GM18526 (cell line): ENCODE measurements around the gene KERA.

Experiments
- POLR2A ChIP-seq: IDR thresholded peaks from 3 replicates; pipeline ENCODE4 v1.6.1; 2011; ENCODE audit not compliant: insufficient read length; ENCODE audit errors: extremely low read depth

KERA gene

GRCh38 chr12:91080041-91080440, 22.2 kb upstream of the KERA start:
- TF ChIP-seq POLR2A: no peak

DNA sequence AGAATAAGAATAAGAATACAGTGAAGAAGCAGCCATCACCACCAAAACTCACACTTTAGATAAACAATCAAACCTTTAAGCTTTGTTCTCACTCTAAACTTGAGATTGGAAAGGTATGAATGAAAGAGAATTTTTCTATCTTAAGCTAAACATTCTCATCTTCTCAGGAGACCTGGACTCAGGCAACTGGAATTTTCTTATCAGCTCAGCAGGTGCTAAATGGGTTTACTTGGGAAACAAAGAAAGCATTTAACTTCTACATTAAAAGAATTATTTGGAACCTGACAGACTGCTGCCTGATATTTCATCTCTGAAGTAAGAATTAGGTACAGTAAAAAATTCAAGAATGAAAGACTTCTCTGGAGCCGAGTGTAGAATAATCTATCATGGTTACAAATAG, 20.7 kb upstream of the KERA start:
- no peak for TF ChIP-seq POLR2A

GRCh38 chr12:91077228-91077954, 19.6 kb upstream of the KERA start:
- no peak for TF ChIP-seq POLR2A

- no peak for TF ChIP-seq POLR2A
These were observed 17.0 kb upstream of the KERA start for GRCh38 chr12:91074851-91075250.

- no peak for TF ChIP-seq POLR2A
These were observed 16.4 kb upstream of the KERA start for GRCh38 chr12:91074154-91074709.

GRCh38 chr12:91073426-91073825, 15.6 kb upstream of the KERA start:
- no peak for TF ChIP-seq POLR2A

DNA sequence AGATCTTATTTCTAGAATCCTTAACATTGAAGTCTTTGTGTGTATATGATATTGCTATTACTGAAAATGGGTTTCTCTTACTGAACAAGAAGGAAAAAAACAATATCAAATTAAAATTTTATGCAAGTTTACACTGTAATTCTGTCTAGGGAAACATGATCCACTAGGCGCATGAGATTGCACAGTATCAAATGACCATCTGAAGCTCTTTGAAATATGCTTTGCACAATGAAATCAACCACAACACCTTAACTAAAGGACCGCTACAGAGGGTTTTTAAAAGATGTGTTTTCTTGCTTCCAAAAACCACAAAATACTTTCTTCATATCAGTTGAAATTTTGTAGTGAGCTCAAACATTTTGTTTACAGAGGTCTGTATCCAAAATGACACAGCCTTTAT, 15.1 kb upstream of the KERA start:
- no peak for TF ChIP-seq POLR2A

DNA sequence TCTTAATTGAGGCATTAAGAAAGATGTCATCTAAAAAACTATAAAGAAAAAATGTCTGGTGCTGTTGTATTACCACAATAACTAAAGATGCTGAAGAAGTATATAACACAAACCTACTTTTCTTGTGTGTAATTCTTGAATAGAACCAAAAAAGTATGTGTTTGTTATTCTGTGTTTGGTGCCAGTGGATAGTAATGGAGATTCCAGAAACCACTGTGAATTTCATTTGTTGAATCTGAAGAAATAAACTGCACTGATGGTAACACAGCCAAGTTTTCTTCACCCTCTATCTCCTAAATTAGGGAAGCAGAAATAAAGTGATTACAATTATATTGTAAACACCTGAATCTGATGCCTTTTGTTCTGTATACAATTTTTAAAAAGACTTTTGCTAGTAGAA, 13.1 kb upstream of the KERA start:
- no peak for TF ChIP-seq POLR2A

DNA sequence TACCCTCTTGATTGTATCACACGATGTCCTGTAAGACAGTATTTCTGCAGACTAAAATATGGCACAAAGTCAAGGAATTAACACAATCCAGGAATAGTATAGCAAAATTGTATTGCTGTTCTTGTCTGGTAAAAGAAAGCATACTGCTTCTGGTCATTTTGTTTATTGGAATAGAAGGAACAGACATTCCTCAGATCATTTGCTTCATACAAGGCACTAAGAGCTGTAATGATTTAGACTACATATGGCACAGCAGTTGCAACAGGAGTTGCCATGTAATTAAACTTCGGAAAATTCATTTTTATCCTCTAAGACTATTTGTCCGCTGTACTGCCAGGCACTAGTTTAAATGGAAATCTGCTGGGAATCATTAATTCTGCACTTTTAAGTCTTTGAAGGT, 7.6 kb upstream of the KERA start:
- TF ChIP-seq POLR2A: no peak

- TF ChIP-seq POLR2A: no peak
These were observed 6.8 kb upstream of the KERA start for GRCh38 chr12:91064640-91065039.

GRCh38 chr12:91061091-91061490, 3.3 kb upstream of the KERA start:
- no peak for TF ChIP-seq POLR2A

DNA sequence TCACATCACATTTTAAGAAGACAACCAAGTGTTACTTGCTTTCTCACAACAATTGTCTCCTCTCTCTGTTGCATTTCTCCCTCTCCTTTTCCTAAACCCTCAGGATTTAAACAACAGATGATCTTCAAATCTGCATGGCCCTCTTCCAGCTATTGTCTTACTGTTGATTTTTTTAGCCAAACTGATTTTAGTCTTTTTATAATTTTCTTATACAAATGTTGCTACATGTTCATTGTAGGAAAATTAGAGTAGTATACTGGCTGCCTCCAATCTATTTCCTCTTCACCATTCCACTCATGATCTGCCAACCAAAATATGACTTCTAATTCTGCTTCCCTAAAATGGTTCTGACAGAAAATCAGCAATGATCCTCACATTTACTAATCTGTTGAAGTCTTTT, 1.4 kb upstream of the KERA start:
- no peak for TF ChIP-seq POLR2A

GRCh38 chr12:91058786-91059185, 962 bp upstream of the KERA start:
- TF ChIP-seq POLR2A: no peak

DNA sequence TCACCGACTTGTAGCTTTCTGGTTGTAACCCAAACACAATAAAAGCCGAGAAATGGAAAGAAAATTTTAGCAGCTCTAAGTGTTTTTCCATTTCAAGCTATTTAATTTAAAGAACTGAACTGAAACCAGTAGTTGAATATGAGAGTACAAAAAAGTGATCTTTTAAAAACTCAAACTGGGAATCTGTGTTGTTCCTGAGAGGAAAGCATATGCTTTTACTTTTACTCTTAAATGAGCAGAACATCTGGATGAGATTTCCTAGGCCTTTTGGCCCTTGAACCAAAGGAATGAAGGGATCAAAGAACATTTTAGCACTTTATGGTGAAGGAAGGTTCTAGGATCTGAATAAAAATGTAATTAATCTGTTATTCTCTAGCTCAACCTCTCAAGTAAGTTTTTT, 1.3 kb downstream of the KERA start:
- TF ChIP-seq POLR2A: no peak

- TF ChIP-seq POLR2A: no peak
These were observed 1.8 kb downstream of the KERA start for GRCh38 chr12:91055976-91056375.

DNA sequence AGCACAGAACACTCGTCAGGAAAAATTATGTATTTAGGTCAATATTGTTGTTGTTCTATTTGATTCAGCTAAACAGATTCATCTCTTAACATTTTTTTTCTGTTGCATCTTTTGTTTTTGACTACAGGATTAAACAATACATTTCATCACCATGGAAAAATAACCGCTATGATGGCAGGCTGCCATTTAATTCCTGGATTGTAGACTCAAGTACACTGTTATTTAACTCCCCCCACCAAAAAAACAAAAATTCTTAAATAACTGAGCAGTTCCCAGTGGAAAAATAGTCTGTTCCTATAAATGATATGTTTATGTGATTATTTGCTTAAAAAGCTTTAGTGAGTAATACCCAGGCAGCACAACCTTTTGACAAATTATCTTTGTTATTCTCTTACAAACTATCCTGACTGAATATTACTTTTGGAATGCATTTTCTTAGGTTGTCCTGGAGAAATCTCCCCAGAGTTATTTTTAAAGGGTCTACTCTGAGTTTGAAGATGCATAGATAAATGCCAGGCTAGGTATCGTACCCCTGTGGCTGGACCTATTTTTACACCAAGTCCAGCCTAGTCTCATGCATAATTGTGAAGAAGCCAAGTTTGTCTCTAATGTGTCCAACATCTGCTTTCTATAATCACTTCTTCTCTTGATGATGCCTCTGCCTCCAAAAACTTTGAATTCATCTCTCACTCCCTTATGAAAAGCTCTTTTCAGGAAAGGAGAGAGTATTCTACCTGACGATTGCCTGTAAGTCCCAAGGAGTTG, 3.7 kb downstream of the KERA start:
- TF ChIP-seq POLR2A: no peak
